Measurements from ENCODE around the gene OLFM1. TPM values are rescaled to one million over a fixed set of nuclear protein-coding genes. Genes with fewer than 3 reads are reported as not detected.

Gene OLFM1
- total and polyA plus RNA-seq, 9 of the 15 experiments (the other 6 are each of a cell fraction or from before 2014, with no cell fraction given), result not detected

GRCh38 chr9:135147938-135148337 is 60.5 kb downstream of the OLFM1 start:
- Histone ChIP-seq H3K27me3 (ENCODE audit: control insufficient read depth in 2 of 2, insufficient read depth in 2 of 2, low read length in 2 of 2) (peaks cover 0 to 34% of the 10 kb centered on the region in 2 experiments; a peak in 2 of 5 replicates), H3K9me3 (replicated peaks; ENCODE audit: control insufficient read depth, insufficient read depth, low read depth, low read length) (no peaks in the 10 kb centered on the region), H2AFZ (ENCODE audit: low read depth, low read length) (no peak overlapping the region), H3K4me1 (replicated peaks in 1 of 2; ENCODE audit: control insufficient read depth in 2 of 2, insufficient read depth in 2 of 2, low read length in 2 of 2) (peaks cover 0 to 8% of the 10 kb centered on the region in 2 experiments; a peak in 3 of 5 replicates), H4K20me1 (replicated peaks; ENCODE audit: control insufficient read depth, insufficient read depth, low read length) (0 out of 2 replicates have a peak, but pooled peaks cover 9% of the 10 kb centered on the region), H3K9ac (ENCODE audit: insufficient read depth in 1 of 2, low read depth in 2 of 2, low read length in 2 of 2) (no peak overlapping the region), H3K79me2 (ENCODE audit: control insufficient read depth, insufficient read depth, low read length) (no peaks in the 10 kb centered on the region), H3K27ac (ENCODE audit: extremely low read depth, low read depth, low read length) (no peak overlapping the region), H3K36me3 (ENCODE audit: control insufficient read depth, insufficient read depth, low read length) (no peaks in the 10 kb centered on the region), H3K9me1 (ENCODE audit: control insufficient read depth, insufficient read depth, low read length) (no peaks in the 10 kb centered on the region), H3K4me3 (no peak overlapping the region), H3K4me2 (ENCODE audit: insufficient read depth, low read length) (no peak overlapping the region)
- CTCF ChIA-PET (ENCODE audit: low intra/inter-chr PET ratio), result no interaction called here
- DNase-seq (ENCODE audit: extremely low read depth in 1 of 4, low spot score in 3 of 4) (no peak), FAIRE-seq (no peak), ATAC-seq (no peak)
- no peak for TF ChIP-seq RHOXF2B (CRISPR knock-in tag; conservative IDR thresholded peaks at IDR 0.05)
- no peak for TF ChIP-seq CEBPZ (IDR thresholded peaks at IDR 0.05; ENCODE audit: borderline replicate concordance, low read depth, low read length)
- no peak for TF ChIP-seq HMGXB4 (CRISPR knock-in tag; IDR thresholded peaks at IDR 0.05)
- TF ChIP-seq SNIP1 (IDR thresholded peaks at IDR 0.05; ENCODE audit: low read depth), result no peak
- TF ChIP-seq ZNF384 (IDR thresholded peaks at IDR 0.05; ENCODE audit: low read depth, low read length), result no peak
- TF ChIP-seq ID3 (CRISPR knock-in tag; IDR thresholded peaks at IDR 0.05), result no peak
- no peak for TF ChIP-seq ID3 (tag; IDR thresholded peaks at IDR 0.05)
- TF ChIP-seq ADNP (tag; IDR thresholded peaks at IDR 0.05), result no peak
- TF ChIP-seq ZBTB49 (CRISPR knock-in tag; IDR thresholded peaks at IDR 0.05; ENCODE audit: borderline replicate concordance), result no peak
- in situ Hi-C loops (cut with MboI) (no loop called here), intact Hi-C loops (cut with micrococcal nuclease) (no loop called here)
- 0% methylated on average over 9 of the region's 9 CpGs for WGBS (ENCODE audit: insufficient coverage, low coverage, missing lambda C conversion rate)
- BruUV-seq (replicated peaks), result no TSS peak
- POLR2A ChIA-PET, result no interaction called here

Measured in K562 (cell line).